Measurements from ENCODE around the gene HSPA14. TPM values are rescaled to one million over a fixed set of nuclear protein-coding genes. Genes with fewer than 3 reads are reported as not detected.

The HSPA14 gene
- total RNA-seq, 1 experiment from 2014 or later: 19.9 TPM

- TF ChIP-seq ATF3 (IDR thresholded peaks at IDR 0.05) (no peak), SIN3A (IDR thresholded peaks at IDR 0.05; ENCODE audit: low read depth) (no peak)
Measured at GRCh38 chr10:14840178-14840577, 2.1 kb downstream of the HSPA14 start (continued).

GRCh38 chr10:14843327-14843988, 5.4 kb downstream of the HSPA14 start:
- Histone ChIP-seq H2AFZ (ENCODE audit: low read depth, low read length, poor library complexity, severe bottlenecking) (no peak overlapping the region), H3K9me3 (ENCODE audit: control insufficient read depth in 1 of 2, insufficient read depth in 1 of 2, low read depth in 1 of 2, low read length in 2 of 2) (no peaks in the 10 kb centered on the region), H3K9me2 (ENCODE audit: insufficient read depth) (no peaks in the 10 kb centered on the region), H4K20me1 (ENCODE audit: insufficient read depth) (peaks cover 4% of the 10 kb centered on the region; the same call in 1 of the 2 replicates), H3K4me3 (replicated peaks in 1 of 2; ENCODE audit: low read depth in 1 of 2, low read length in 2 of 2) (no peak overlapping the region), H3K4me2 (ENCODE audit: low read length) (no peak overlapping the region), H3K27me3 (ENCODE audit: insufficient read depth, low read length) (no peaks in the 10 kb centered on the region), H3K36me3 (ENCODE audit: control insufficient read depth in 1 of 2, insufficient read depth in 2 of 2, low read length in 2 of 2) (peaks cover 43 to 52% of the 10 kb centered on the region in 2 experiments; a peak in 3 of 4 replicates), H3K9ac (ENCODE audit: low read length) (no peak overlapping the region), H3K27ac (ENCODE audit: low read depth, low read length) (no peak overlapping the region), H3K4me1 (ENCODE audit: control insufficient read depth in 1 of 2, insufficient read depth in 2 of 2, low read length in 2 of 2) (peaks cover 2 to 6% of the 10 kb centered on the region in 2 experiments; a peak in 2 of 4 replicates), H3K79me2 (ENCODE audit: insufficient read depth, low read length) (peaks cover 79% of the 10 kb centered on the region)
- intact Hi-C loops (cut with micrococcal nuclease): no loop called here
- BruUV-seq (replicated peaks): no TSS peak
- DNase-seq (ENCODE audit: low read depth, low spot score) (no peak), ATAC-seq (no peak)
- TF ChIP-seq TCF7L2 (IDR thresholded peaks at IDR 0.05; ENCODE audit: borderline replicate concordance, extremely low read depth, insufficient read depth, insufficient read length) (no peak), CTCF (IDR thresholded peaks at IDR 0.05 in 2 of 3, conservative IDR thresholded peaks at IDR 0.05 in 1 of 3; ENCODE audit: borderline replicate concordance in 1 of 3, insufficient read depth in 1 of 3, low read depth in 2 of 3, low read length in 2 of 3) (no peak), ATF3 (IDR thresholded peaks at IDR 0.05) (no peak)
- ChIA-PET CTCF (no interaction called here), POLR2A (no interaction called here), RAD21 (ENCODE audit: low non-redundant PET in 1 of 2, low total read pairs in 2 of 2, uncharacterized antibody in 2 of 2, unreplicated experiment in 2 of 2) (no interaction called here)

Measured in HCT116 (cell line).